Psoas muscle (tissue), 8 donors: ENCODE measurements around the gene RHOXF2. TPM values are rescaled to one million over a fixed set of nuclear protein-coding genes. Genes with fewer than 3 reads are reported as not detected.
"Not testable (repeated sequence)": the region's sequence is repeated elsewhere in the genome, so short reads cannot be mapped to it uniquely, and the experiment has no call there.

ENCODE experiments used
- ATAC-seq, 4 donors: fragments of 200-7000 bp; cut with Tn5 transposase; one replicate each; pipeline ENCODE4 v1.9.1; 2020; ENCODE audit warnings: moderate library complexity in 3 of 4, mild to moderate bottlenecking in 2 of 4
- DNase-seq, 2 donors: peaks; one replicate each; pipeline ENCODE4 v3.0.0-alpha.2; 2020
- H3K27ac ChIP-seq: fragments of 200-600 bp; one replicate; pipeline ENCODE4 v1.8.0; 2022
- H3K27me3 ChIP-seq, 3 donors: fragments of 200-600 bp in 1 of 3; one replicate each; pipeline versions ENCODE4 v1.6.1 to v1.8.0; 2013 to 2022; ENCODE audit warnings: low read length in 2 of 3, mild to moderate bottlenecking in 2 of 3, moderate library complexity in 1 of 3; ENCODE audit not compliant: insufficient read depth in 3 of 3
- H3K36me3 ChIP-seq, 2 donors: fragments of 200-600 bp in 1 of 2; one replicate each; pipeline versions ENCODE4 v1.6.1 to v1.8.0; 2013 to 2022; ENCODE audit warnings: low read depth in 1 of 2, mild to moderate bottlenecking in 1 of 2, moderate library complexity in 1 of 2; ENCODE audit not compliant: insufficient read depth in 1 of 2
- H3K4me1 ChIP-seq: fragments of 200-600 bp; one replicate; pipeline ENCODE4 v1.8.0; 2022
- H3K4me3 ChIP-seq: fragments of 200-600 bp; one replicate; pipeline ENCODE4 v1.8.0; 2022; ENCODE audit warnings: mild to moderate bottlenecking
- H3K9me3 ChIP-seq: fragments of 200-600 bp; one replicate; pipeline ENCODE4 v1.8.0; 2022
- WGBS, 3 donors: extraction: QIAGEN DNeasy Blood & Tissue Kit; methylation state at CpG; one replicate each; pipeline versions ENCODE4 v1.1.6 to v1.1.7; 2013; 5-methylcytosine and 5-hydroxymethylcytosine counted together
- intact Hi-C, 2 donors: fragments of 100-400 bp; cut with DNase I; formaldehyde crosslinking; loops; one replicate each; pipeline versions ENCODE4 v1.11.0 to v1.14.2; 2022
- long read RNA-seq, 2 donors: library from polyadenylated mRNA; unstranded; transcript quantifications; one replicate each; pipeline ENCODE4 v2.0.0, GENCODE V29; 2021
- polyA plus RNA-seq, 3 donors: library from polyadenylated mRNA; stranded (reverse); fragments of 200-250 nt; gene quantifications; one replicate each; pipeline ENCODE4 v1.2.3, GENCODE V29; 2013
- total RNA-seq, 4 donors: library from RNA; stranded (reverse); fragmentation: NEBNext Ultra II Directional in 2 of 4; extraction: Animal tissue kit (Norgen Biotek cat#: 25700) in 2 of 4; gene quantifications; one replicate each; pipeline versions ENCODE4 v1.2.1 to v1.2.4, GENCODE V29; 2021 to 2023
- TF ChIP-seq, protein P1 (sequence below): fragments of 200-600 bp; IDR thresholded peaks from one replicate; pipeline ENCODE4 v1.8.0; 2022; ENCODE audit warnings: antibody characterized with exemption
- donor health status: healthy with polysubstance abuse.
- donor health status: DM: no; HTN: no; CAD: no; lungs with moderate emphysema.
- donor health status: Bipolar disorder and iron deficiency.
- donor health status: healthy.
- donor health status: DM: yes; HTN: yes; CAD: no.
- donor health status: DM: no; HTN: no; CAD: no.
- donor health status: DM: no; HTN: no; CAD: no.
- donor health status: DM: yes; HTN: yes; CAD: no.

The RHOXF2 gene, protein sequence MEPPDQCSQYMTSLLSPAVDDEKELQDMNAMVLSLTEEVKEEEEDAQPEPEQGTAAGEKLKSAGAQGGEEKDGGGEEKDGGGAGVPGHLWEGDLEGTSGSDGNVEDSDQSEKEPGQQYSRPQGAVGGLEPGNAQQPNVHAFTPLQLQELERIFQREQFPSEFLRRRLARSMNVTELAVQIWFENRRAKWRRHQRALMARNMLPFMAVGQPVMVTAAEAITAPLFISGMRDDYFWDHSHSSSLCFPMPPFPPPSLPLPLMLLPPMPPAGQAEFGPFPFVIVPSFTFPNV
- total RNA-seq (not detected), polyA plus RNA-seq (not detected)
- long read RNA-seq, donor 1 = 0 reads
- long read RNA-seq, donor 2 = 0 reads

DNA sequence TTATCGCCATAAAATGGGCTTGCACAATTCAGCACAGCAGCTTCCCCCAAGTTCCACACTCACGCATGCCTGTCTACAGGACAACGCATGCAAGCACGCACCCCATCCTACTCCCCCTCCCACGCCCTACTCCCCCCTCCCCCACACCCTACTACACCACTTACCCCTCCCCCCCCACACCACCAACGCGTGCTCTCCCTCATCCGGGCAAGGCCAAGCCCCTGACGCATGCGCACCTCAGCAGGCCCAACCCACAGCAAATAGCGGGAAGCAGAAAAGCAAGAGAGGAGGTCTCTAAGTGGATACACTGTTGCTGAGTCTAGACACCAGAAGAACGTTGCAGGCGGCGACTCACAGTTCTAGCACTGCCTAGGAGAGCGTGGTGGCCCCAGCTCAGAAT lies at the start of gene RHOXF2:
RHOXF2 (plus strand) TSS at position 301 of the 400 bp plus-strand sequence. CDS start 138 bp downstream, outside the sequence.
- H3K27ac ChIP-seq, H3K4me3 ChIP-seq, intact Hi-C loops, H3K4me1 ChIP-seq, ATAC-seq, H3K36me3 ChIP-seq, DNase-seq, H3K9me3 ChIP-seq, H3K27me3 ChIP-seq: not testable (repeated sequence)
- no CpG with 5 or more reads among the region's 15 CpGs for WGBS, 3 donors

DNA sequence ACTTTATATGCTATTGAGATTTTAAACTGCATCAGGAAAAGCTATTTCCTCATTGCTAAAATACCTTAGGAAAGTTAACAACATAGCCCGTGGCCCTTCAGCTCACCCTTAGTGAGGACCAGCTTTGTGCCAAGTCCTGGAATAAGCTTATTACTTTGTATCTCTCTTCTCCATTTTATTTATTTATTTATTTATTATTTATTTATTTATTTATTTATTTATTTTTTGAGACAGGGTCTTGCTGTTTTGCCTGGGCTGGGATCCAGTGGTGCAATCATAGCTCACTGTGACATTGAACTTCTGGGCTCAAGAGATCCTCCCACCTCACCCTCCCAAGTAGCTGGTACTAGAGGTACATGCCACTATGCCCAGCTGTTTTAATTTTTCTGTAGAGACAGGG lies 49.0 kb upstream of the RHOXF2 start:
- H3K27me3 ChIP-seq = no peaks in the 10 kb centered on the region
- ATAC-seq = no peak
- intact Hi-C loops = no loop called here
- no peak overlapping the region for H3K4me3 ChIP-seq
- H3K4me1 ChIP-seq = no peaks in the 10 kb centered on the region
- TF ChIP-seq, protein P1, sequence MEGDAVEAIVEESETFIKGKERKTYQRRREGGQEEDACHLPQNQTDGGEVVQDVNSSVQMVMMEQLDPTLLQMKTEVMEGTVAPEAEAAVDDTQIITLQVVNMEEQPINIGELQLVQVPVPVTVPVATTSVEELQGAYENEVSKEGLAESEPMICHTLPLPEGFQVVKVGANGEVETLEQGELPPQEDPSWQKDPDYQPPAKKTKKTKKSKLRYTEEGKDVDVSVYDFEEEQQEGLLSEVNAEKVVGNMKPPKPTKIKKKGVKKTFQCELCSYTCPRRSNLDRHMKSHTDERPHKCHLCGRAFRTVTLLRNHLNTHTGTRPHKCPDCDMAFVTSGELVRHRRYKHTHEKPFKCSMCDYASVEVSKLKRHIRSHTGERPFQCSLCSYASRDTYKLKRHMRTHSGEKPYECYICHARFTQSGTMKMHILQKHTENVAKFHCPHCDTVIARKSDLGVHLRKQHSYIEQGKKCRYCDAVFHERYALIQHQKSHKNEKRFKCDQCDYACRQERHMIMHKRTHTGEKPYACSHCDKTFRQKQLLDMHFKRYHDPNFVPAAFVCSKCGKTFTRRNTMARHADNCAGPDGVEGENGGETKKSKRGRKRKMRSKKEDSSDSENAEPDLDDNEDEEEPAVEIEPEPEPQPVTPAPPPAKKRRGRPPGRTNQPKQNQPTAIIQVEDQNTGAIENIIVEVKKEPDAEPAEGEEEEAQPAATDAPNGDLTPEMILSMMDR = no peak
- H3K27ac ChIP-seq = no peak overlapping the region
- no peaks in the 10 kb centered on the region for H3K36me3 ChIP-seq
- no peak for DNase-seq
- no peaks in the 10 kb centered on the region for H3K9me3 ChIP-seq
- WGBS, 3 donors = 74 to 85% (median 82%) methylated on average over 1 of the region's 1 CpG

DNA sequence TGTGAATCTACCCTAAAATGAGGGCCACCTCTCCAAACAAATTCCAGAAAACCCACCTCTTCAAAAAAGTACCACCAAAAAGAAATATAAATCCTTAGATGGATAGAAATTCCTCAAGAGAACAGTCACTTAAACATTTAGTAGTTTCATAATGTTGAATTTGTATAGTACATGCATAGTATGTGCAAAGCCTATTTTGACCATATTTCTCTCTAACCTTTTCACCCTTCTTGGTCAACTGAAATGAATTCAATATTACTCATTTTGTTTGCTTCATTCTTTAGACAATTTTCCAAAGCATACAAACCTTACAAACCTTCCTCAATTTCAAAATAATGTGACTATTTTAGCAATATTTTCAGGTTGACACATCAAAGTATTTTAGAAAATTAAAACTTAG lies 46.8 kb upstream of the RHOXF2 start:
- H3K36me3 ChIP-seq = no peaks in the 10 kb centered on the region
- H3K27me3 ChIP-seq = no peaks in the 10 kb centered on the region
- TF ChIP-seq, protein P1 = no peak
- DNase-seq (no peak), ATAC-seq (no peak)
- H3K4me3 ChIP-seq = no peak overlapping the region
- no peaks in the 10 kb centered on the region for H3K9me3 ChIP-seq
- no peak overlapping the region for H3K27ac ChIP-seq
- intact Hi-C loops = no loop called here
- H3K4me1 ChIP-seq = no peaks in the 10 kb centered on the region

DNA sequence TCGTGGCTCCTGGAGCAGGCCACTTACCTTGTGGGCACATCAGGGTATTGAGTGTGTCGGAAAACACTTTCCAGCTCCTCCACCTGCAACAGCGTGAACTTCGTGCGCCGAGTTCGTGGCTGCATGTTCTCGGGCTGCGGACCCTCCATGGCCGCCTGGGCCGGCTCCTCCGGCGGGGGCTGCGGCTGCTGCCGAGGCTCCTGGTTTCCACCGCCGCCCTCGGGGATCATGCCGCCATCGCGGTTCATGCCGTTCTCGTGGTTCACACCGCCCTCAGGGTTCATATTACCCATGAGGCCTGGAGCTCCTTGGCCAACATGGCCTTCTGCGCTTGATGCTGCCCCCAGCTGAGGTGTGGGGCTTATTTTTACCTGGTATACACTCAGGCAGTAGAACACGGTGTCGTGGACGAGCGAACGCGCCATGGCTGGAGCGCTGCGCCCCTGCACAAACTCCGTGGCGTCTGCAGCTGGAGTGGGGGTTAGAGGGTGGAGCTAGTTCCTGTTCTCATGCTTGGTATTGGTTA lies 42.9 kb upstream of the RHOXF2 start, which contains the start of gene RHOXF1:
RHOXF1 (minus strand) TSS at position 476 of the 526 bp plus-strand sequence; CDS start at position 425, 51 bp downstream.
- Histone ChIP-seq H3K4me3 (no peak within 1 kb of the TSS), H3K9me3 (no peaks in the 10 kb centered on the region), H3K36me3 (no peaks in the 10 kb centered on the region), H3K27me3 (no peaks in the 10 kb centered on the region), H3K27ac (no peak within 1 kb of the TSS), H3K4me1 (no peaks in the 10 kb centered on the region)
- intact Hi-C loops = no loop called here
- no peak for ATAC-seq
- TF ChIP-seq, protein P1 = no peak
- WGBS, 3 donors = 92 to 97% (median 96%) methylated on average over 15 to 35 of the region's 35 CpGs
- DNase-seq = no peak

DNA sequence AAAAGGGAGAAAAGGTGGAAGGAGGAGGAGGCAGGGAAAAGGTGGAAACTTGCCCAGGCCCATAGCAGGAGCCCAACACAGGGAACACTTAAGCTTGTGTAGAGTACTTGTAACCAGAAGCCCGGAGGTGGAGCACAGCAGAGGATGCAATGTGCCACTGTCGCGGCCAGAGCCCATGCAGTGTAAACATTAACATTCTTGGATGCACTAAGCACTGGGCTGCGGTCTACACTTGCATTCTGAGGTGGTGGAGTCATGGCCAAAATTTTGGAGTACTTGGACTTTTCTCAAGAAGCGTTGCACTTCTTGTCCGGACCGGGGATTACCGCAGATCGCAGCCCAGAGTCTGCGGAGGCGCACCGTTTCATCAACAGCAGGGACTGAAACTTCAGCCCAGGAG lies 38.2 kb upstream of the RHOXF2 start:
- H3K9me3 ChIP-seq = no peaks in the 10 kb centered on the region
- TF ChIP-seq, protein P1 = no peak
- peak overlapping the region; percentile 28 for H3K4me3 ChIP-seq
- no peaks in the 10 kb centered on the region for H3K36me3 ChIP-seq
- intact Hi-C loops = no loop called here
- no peaks in the 10 kb centered on the region for H3K4me1 ChIP-seq
- no peak overlapping the region for H3K27ac ChIP-seq
- WGBS, 3 donors = 54 to 76% (median 76%) methylated on average over 12 of the region's 12 CpGs
- no peaks in the 10 kb centered on the region for H3K27me3 ChIP-seq
- ATAC-seq (peak; percentile 64 to 97 (median 84)), DNase-seq (no peak)
